ENCODE results near the gene FBN2. TPM values are rescaled to one million over a fixed set of nuclear protein-coding genes. Genes with fewer than 3 reads are reported as not detected.

FBN2 gene
- total RNA-seq, 1 experiment from 2014 or later = 0.08 TPM

DNA sequence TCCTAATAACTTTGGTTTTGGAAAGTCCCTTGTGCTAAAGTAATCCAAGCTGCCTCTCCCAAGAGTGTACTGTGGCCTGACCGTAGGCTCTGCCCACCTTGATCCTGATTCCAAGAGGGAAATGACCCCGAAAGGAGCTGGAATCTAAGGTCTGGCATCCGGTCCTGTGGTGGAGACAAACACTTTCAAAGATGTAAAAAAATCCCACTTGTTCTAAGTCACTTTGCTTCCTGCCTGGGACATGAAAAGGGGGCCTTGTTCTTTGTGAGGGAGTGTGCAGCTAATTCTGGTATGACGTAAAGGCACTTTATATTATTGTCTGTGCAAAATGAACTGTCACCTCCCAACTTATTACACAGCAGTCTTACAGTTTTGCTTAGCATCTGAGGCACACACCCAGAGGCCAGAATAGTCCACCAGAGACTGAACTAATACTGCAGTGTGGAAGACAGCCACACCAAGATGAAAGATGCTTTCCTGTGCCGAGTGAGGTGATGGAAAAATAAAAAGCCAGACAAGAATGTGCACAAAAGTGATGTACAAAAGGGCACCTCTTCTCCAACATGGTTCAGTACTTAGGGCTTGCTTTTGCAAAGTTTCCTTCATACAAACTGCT is 325.7 kb downstream of the FBN2 start:
- H3K4me1 ChIP-seq (ENCODE audit: control insufficient read depth, insufficient read depth, low read length) = no peaks in the 10 kb centered on the region; the same call in 1 of the 2 replicates
- intact Hi-C loops (cut with micrococcal nuclease; ENCODE audit: unreplicated experiment) = loop anchor here (2.0 to 5.0 kb wide), 2 partner anchors 287 to 630 kb away; no protein-coding TSS in a partner anchor
- H3K27me3 ChIP-seq (ENCODE audit: control insufficient read depth, insufficient read depth, low read length) = no peaks in the 10 kb centered on the region
- in situ Hi-C loops (cut with HindIII; ENCODE audit: low pct_unique_long_range_greater_than_20kb, low sequenced_read_pairs) = no loop called here
- H3K9me3 ChIP-seq (ENCODE audit: control insufficient read depth, insufficient read depth, low read depth, low read length) = no peaks in the 10 kb centered on the region
- no peaks in the 10 kb centered on the region for H3K36me3 ChIP-seq (ENCODE audit: control insufficient read depth, insufficient read depth, low read length)
- H3K27ac ChIP-seq (ENCODE audit: low read length) = no peak overlapping the region
- TF ChIP-seq, protein P1, sequence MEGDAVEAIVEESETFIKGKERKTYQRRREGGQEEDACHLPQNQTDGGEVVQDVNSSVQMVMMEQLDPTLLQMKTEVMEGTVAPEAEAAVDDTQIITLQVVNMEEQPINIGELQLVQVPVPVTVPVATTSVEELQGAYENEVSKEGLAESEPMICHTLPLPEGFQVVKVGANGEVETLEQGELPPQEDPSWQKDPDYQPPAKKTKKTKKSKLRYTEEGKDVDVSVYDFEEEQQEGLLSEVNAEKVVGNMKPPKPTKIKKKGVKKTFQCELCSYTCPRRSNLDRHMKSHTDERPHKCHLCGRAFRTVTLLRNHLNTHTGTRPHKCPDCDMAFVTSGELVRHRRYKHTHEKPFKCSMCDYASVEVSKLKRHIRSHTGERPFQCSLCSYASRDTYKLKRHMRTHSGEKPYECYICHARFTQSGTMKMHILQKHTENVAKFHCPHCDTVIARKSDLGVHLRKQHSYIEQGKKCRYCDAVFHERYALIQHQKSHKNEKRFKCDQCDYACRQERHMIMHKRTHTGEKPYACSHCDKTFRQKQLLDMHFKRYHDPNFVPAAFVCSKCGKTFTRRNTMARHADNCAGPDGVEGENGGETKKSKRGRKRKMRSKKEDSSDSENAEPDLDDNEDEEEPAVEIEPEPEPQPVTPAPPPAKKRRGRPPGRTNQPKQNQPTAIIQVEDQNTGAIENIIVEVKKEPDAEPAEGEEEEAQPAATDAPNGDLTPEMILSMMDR (IDR thresholded peaks at IDR 0.05) = no peak
- no peak for TF ChIP-seq POLR2AphosphoS5 (IDR thresholded peaks at IDR 0.05; ENCODE audit: low read depth, low read length)
- TF ChIP-seq, protein P2, sequence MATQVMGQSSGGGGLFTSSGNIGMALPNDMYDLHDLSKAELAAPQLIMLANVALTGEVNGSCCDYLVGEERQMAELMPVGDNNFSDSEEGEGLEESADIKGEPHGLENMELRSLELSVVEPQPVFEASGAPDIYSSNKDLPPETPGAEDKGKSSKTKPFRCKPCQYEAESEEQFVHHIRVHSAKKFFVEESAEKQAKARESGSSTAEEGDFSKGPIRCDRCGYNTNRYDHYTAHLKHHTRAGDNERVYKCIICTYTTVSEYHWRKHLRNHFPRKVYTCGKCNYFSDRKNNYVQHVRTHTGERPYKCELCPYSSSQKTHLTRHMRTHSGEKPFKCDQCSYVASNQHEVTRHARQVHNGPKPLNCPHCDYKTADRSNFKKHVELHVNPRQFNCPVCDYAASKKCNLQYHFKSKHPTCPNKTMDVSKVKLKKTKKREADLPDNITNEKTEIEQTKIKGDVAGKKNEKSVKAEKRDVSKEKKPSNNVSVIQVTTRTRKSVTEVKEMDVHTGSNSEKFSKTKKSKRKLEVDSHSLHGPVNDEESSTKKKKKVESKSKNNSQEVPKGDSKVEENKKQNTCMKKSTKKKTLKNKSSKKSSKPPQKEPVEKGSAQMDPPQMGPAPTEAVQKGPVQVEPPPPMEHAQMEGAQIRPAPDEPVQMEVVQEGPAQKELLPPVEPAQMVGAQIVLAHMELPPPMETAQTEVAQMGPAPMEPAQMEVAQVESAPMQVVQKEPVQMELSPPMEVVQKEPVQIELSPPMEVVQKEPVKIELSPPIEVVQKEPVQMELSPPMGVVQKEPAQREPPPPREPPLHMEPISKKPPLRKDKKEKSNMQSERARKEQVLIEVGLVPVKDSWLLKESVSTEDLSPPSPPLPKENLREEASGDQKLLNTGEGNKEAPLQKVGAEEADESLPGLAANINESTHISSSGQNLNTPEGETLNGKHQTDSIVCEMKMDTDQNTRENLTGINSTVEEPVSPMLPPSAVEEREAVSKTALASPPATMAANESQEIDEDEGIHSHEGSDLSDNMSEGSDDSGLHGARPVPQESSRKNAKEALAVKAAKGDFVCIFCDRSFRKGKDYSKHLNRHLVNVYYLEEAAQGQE (IDR thresholded peaks at IDR 0.05; ENCODE audit: insufficient read depth in 1 of 2, low read depth in 2 of 2, low read length in 1 of 2) = no peak
- no peak for TF ChIP-seq TCF7L2 (IDR thresholded peaks at IDR 0.05; ENCODE audit: low read depth, low read length)
- TF ChIP-seq SIN3A (IDR thresholded peaks at IDR 0.05; ENCODE audit: borderline replicate concordance, insufficient read depth, low read depth, low read length) = no peak
- no peak for DNase-seq (ENCODE audit: low read depth, low spot score)
- no TSS peak for BruUV-seq (replicated peaks)
- CTCF ChIA-PET = interaction anchor here (1.3 kb wide), 1 partner anchor 286 kb away, joined by 6 read pairs; no protein-coding TSS in a partner anchor
- H3K4me3 ChIP-seq (ENCODE audit: low read depth in 2 of 2, low read length in 2 of 2) = no peak overlapping the region
- 0 out of 2 replicates have a peak, but pooled peaks have one; percentile 62 for ATAC-seq
- POLR2A ChIA-PET = no interaction called here

DNA sequence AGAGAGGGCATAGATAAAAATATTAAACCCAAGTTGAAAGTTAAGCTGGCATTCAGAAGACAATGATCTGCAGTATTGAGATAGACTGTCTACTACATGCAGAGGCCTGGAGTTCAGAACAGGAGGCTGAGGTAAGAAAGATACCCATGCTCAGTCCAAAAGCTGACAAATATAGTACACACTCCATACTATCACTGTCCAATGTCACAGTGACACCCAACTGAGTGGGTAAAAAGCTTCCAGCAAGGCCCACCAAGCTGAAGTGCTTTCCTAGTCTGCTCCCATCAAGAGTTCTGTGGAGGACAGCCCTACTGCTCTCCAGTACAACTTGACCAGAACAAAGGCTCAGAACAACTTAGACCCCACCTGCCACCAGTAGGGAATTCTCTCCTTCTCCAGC is 329.6 kb downstream of the FBN2 start:
- H3K9me3 ChIP-seq (ENCODE audit: control insufficient read depth, insufficient read depth, low read depth, low read length) = no peaks in the 10 kb centered on the region
- ATAC-seq (no peak), DNase-seq (ENCODE audit: low read depth, low spot score) (no peak)
- no peak for TF ChIP-seq TCF7L2 (IDR thresholded peaks at IDR 0.05; ENCODE audit: low read depth, low read length)
- TF ChIP-seq, protein P1 (IDR thresholded peaks at IDR 0.05) = no peak
- no peak for TF ChIP-seq SIN3A (IDR thresholded peaks at IDR 0.05; ENCODE audit: borderline replicate concordance, insufficient read depth, low read depth, low read length)
- TF ChIP-seq, protein P2 (IDR thresholded peaks at IDR 0.05; ENCODE audit: insufficient read depth in 1 of 2, low read depth in 2 of 2, low read length in 1 of 2) = no peak
- no peak for TF ChIP-seq POLR2AphosphoS5 (IDR thresholded peaks at IDR 0.05; ENCODE audit: low read depth, low read length)
- in situ Hi-C loops (cut with HindIII; ENCODE audit: low pct_unique_long_range_greater_than_20kb, low sequenced_read_pairs) = no loop called here
- no TSS peak for BruUV-seq (replicated peaks)
- H3K4me3 ChIP-seq (ENCODE audit: low read depth in 2 of 2, low read length in 2 of 2) = no peak overlapping the region
- no peaks in the 10 kb centered on the region; the same call in 1 of the 2 replicates for H3K4me1 ChIP-seq (ENCODE audit: control insufficient read depth, insufficient read depth, low read length)
- H3K27ac ChIP-seq (ENCODE audit: low read length) = no peak overlapping the region
- H3K27me3 ChIP-seq (ENCODE audit: control insufficient read depth, insufficient read depth, low read length) = no peaks in the 10 kb centered on the region
- intact Hi-C loops (cut with micrococcal nuclease; ENCODE audit: unreplicated experiment) = loop anchor here (5.0 kb wide), 1 partner anchor 1321 kb away; no protein-coding TSS in a partner anchor
- ChIA-PET POLR2A (no interaction called here), CTCF (no interaction called here)
- H3K36me3 ChIP-seq (ENCODE audit: control insufficient read depth, insufficient read depth, low read length) = no peaks in the 10 kb centered on the region
